Activated T-helper 9 cell treated with anti-CD3 and anti-CD28 coated beads, Interleukin-2, amount 50 U/mL, for 16 hours (primary cell): ENCODE data around the gene GAK.
"Not testable (repeated sequence)": the region's sequence is repeated elsewhere in the genome, so short reads cannot be mapped to it uniquely, and the experiment has no call there.

ENCODE experiments used
- DNase-seq: peaks from one replicate; pipeline ENCODE4 v3.0.0-alpha.2; 2020; ENCODE audit warnings: low read depth

Gene GAK

GRCh38 chr4:813900-814299 is 118.2 kb downstream of the GAK start:
- DNase-seq = no peak

GRCh38 chr4:808860-809570 is 123.1 kb downstream of the GAK start:
- DNase-seq = no peak

- DNase-seq = no peak
Observed at GRCh38 chr4:807792-808191, 124.3 kb downstream of the GAK start.

GRCh38 chr4:806979-807378 is 125.1 kb downstream of the GAK start:
- not testable (repeated sequence) for DNase-seq

- no peak for DNase-seq
Observed at GRCh38 chr4:804804-805203, 127.3 kb downstream of the GAK start.

- DNase-seq = no peak
Observed at GRCh38 chr4:803884-804283, 128.2 kb downstream of the GAK start.

- no peak for DNase-seq
Observed at GRCh38 chr4:801436-802124, 130.5 kb downstream of the GAK start.
